ENCODE results near the gene IMP4.
"Not testable (repeated sequence)": the region's sequence is repeated elsewhere in the genome, so short reads cannot be mapped to it uniquely, and the experiment has no call there.

IMP4 gene, protein sequence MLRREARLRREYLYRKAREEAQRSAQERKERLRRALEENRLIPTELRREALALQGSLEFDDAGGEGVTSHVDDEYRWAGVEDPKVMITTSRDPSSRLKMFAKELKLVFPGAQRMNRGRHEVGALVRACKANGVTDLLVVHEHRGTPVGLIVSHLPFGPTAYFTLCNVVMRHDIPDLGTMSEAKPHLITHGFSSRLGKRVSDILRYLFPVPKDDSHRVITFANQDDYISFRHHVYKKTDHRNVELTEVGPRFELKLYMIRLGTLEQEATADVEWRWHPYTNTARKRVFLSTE

DNA sequence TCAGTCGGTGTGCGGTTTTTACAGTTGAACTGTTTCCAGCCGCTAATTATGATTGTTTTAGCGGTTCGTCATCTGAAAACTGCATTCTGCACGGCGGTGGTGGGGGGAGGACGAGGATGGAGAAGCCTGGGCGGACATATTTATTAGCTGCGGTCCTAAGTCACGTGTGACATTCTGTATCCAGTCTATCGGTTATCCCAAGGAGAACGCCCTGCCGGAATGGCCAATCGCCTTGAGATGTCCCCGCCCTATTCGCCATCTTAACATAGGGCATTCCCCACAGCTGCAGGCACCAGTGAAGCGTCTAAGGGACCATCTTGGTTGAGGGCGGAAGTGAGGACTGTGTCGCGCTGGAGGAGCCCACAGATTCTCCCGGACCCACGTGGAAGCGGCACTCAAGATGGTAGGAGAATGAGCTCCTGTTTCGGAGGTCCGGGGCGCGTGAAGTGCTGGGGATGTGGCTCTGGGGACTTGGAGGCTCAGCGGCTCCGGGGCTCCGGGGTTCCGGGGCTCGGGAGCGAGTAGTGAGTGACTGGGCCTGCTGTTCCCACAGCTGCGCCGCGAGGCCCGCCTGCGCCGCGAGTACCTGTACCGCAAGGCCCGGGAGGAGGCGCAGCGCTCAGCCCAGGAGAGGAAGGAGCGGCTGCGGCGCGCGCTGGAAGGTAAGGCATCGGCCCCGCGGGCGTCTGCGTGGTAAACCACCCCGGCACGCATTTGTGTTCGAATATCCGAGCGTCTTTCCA lies at the start of gene IMP4:
IMP4 (plus strand) TSS at position 365 of the 743 bp plus-strand sequence; CDS start at position 401, 36 bp downstream.
- peak; percentile 89 to 92 for DNase-seq (ENCODE audit: low read depth in 2 of 2)

DNA sequence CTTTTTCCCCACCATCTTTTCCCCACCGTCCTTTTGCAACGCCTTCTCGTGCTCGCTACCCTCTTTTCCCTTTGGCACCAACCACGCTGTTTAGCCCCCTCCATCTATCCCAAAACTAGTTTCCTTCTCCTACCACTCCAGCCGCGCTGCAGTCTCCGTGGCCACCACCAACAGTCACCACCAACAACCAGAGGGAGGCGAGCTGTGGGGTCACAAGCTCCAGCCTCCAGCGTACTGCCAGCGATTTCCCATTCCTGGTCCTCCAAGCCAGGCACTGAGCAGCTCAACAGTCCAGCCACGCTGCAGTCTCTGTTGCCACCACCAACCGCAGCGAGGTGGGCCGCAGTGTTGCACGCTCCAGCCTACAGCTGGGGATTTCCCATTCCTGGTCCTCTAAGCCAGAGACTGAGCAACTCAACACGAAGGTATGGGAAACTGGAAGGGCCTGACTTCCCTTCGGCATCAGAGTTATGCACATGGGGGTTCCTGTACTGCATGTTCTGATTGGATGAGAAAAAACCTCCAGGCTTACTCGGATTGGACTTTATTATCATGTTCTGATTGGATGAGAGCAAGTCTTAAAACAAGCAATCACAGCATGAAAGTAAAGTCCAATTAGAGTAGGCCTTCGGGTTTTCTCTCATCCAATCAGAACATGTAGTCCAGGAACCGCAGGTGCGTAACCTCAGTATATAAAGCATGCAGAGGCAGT lies 42.3 kb upstream of the IMP4 start:
- no peak for DNase-seq (ENCODE audit: low read depth in 2 of 2)

DNA sequence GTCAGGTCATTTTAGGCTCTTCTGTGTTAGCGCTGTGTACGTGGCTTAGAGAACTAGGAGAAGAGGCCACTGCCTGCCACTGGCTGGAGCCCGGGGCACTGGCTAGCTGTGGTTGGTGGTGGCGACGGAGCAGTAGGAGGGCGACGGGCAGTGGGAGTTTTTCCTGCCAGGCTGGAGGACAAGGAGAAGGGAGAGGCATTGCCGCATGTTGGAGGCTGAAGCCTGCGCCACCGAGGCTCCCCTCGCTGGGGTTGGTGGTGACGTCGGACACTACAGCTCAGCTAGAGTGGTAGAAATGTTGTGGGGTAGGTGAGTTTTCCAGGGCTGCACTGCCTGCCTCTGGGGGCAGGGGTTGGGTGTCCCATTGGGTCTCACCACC lies 41.7 kb upstream of the IMP4 start:
- DNase-seq (ENCODE audit: low read depth in 2 of 2), result no peak

DNA sequence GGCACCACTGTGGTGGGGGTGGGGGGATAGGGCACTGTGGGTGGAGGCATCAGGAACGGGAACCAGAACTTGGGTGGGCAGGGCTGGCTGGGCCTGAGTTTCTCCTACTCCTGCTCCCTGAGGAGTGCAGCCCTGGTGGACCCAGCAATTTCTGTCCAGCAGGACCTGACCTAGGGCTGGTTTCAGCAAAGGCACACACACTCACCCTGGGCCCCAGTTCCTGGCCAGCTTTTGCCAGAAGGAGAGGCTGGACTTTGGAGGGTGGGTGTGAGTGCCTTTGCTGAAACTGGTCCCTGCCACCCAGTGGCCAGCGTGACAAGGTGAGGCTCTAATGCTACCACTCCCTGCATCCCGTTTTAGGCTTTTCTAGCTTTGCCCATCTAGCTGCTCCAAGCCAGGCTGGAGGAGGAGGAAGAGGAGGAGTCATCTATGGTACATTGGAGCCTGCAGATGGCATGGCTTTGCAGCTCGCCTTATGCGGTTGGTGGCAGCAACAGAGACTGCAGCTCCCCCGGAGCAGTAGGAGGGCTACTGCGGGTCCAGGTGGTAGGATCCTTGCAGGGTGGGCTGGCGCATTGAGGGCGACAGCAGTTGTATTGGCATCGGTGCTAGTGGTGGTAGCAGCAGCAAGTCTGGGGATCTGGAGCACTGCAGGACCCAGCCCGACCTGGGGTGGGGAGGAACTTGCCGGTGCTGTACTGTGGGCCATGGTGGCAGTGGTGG lies 40.4 kb upstream of the IMP4 start:
- DNase-seq (ENCODE audit: low read depth in 2 of 2), result no peak

DNA sequence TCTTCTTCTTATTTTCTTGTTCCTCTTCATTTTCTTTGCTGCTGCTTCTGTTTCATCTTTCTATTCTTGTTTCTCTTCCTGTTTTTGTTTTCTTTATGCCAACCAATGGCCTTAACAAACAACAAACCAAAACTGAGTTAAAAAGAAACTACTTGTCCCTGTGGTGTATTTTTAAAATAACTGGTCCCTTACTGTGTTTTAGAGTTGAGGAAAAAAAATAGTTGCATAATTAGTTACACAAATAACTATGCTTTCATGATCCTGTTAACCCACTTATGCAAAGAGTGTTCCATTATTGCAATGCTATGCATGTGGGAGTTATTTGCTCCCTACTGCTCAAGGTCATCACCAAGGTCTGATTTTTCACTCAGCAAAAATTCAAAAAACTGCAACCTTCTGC lies 39.5 kb upstream of the IMP4 start:
- DNase-seq (ENCODE audit: low read depth in 2 of 2), result no peak

DNA sequence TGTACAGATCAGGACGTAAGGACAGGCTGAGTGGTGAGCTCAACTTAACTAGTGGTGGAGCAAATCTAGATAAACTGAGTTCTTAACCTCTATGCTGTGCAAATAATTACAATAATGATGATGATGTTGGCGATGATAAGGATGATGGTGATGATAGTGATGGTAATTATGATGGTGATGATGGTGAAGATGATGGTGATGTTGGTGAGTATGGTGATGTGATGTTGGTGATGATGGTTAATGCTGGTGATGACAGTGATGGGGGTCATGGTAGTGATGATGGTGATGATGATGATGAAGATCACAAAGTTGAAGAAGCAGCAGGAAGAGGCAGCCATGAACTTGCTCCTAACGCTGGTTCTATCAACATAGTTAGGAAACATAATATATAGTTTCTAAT lies 38.0 kb upstream of the IMP4 start:
- no peak for DNase-seq (ENCODE audit: low read depth in 2 of 2)

DNA sequence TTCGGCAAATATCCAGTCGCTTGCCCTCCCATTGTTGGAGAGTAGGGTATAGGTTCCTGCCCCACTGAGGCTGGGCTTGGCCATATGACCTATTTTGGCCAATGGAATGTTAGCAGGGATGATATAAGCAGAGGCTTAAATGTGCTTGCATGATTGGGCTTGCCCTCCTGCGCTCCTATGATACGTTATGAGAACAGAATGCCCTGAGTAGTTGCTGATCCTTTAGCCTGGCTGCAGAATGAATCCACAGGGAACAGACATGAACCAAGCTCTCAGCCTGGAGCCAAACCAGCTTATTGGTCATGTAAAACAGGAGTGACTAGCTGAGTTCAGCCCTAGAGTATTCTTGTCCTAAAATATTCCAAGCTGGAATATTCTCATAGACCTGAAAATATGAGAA lies 34.8 kb upstream of the IMP4 start:
- DNase-seq (ENCODE audit: low read depth in 2 of 2), result no peak

DNA sequence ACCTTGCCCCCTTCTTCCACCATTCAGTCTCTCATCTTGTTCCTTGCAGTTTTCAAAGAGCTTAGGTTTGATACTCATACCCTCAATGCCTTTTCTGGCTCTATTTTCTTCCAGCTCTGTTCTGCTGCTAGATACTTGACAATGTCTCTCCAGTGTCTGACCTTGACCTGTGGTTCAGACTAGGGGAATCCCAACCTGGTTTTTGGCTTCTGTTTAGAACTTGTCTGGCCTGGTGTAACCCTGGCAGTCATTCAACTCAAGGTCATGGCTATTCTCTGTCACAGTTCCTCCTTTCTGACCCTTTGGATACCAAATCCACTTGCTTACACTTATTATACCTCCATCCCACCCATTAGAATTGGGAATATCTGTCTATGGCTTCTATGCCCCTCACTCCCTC lies 31.8 kb upstream of the IMP4 start:
- no peak for DNase-seq (ENCODE audit: low read depth in 2 of 2)

DNA sequence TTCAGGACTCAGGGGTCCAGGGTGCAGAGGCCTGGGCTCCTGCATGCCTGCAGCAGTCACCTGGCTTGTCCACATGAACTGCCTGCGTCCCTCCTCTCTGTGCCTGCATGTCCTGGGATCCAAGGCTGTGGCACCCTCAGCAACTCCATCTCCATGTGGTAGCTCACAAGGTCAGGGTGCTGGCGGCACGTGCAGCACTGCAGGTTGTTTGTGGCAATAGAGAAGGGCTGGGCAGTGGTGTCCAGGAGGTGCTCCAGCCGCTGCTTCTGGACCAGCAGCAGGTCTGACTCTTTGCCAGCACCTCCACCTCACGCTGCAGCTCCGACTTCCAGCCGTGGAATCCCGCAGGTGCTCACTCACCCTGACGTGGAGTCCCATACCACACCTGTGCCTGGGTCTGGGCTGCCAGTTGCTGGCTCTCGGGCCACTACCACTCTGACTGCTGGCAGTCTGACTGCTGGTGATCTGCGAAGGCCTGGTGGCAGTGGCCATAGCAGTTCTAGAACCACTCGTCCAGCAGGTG lies 28.8 kb upstream of the IMP4 start:
- no peak for DNase-seq (ENCODE audit: low read depth in 2 of 2)

DNA sequence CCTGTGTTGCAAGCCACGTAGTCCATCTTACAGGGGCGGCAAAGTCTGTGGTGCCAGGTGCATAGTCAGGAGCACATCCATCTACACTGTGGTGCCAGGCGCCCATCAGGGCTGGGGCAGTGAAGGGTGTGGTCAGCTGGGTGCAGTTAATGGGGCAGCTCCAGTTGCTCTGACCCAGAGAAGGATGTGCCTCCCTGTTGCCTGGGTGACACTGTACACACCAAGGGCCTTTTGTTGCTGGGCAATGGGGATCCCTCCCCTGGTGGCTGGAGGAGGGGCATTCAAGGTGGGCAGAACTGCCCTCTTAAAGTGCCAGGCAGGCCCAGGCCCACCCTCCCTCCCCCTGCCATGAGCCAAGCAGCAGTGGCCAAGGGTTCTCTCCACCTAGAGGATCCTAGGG lies 28.3 kb upstream of the IMP4 start:
- no peak for DNase-seq (ENCODE audit: low read depth in 2 of 2)

DNA sequence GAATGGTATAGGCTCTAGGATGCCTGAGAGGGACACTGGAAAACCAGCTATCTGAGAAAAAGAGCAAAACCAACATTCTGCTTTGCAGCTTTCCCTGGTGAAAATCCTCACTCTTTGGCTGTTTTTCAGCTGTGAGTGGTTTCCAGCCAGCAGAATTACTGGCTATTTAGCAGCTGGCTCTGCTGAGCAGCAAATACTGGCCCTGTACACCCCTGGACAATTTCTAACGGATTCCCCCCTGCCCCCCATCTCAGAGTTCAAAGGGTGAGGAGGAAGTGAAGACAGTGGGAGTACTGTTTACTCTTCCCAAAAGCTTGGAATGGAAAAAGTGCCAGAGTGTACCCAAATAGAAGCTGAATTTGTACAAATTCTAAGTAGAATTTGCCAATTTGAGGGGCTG lies 26.1 kb upstream of the IMP4 start:
- DNase-seq (ENCODE audit: low read depth in 2 of 2), result no peak

DNA sequence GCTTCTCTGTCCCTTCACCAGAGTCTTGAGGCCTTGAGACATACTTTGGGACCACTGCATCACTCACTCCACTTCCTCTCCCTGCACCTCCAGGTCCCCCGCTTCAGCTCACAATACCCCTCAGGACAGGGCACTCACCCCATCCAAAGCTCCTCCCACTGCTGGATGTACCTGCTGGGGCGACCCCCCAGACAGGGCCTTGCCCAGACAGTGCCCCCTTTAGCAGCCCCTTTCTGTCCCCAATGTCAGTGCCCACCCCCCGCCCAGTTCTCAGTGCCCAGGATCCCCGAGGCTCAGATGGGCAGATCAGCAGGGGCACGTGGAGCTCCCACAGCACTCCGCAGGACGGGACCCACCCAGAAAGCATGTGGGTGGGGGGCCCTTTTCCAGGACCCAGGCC lies 23.8 kb upstream of the IMP4 start:
- DNase-seq (ENCODE audit: low read depth in 2 of 2), result no peak

DNA sequence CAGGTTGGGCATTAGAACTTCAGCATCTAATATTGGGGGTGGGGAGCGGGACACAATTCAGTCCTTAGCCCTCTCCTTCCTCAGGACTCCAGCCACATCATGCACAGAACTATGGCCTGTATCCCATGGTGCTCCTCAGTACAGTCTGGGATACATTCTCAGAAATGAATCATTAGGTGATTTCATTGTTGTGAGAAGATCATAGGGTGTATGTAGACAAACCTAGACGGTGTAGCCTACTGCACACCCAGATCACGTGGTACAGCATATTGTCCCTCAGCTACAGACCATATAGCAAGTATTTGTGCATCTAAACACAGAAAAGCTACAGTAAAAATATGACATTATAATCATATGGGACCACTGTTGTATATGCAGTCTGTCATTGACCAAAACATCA lies 23.2 kb upstream of the IMP4 start:
- no peak for DNase-seq (ENCODE audit: low read depth in 2 of 2)

DNA sequence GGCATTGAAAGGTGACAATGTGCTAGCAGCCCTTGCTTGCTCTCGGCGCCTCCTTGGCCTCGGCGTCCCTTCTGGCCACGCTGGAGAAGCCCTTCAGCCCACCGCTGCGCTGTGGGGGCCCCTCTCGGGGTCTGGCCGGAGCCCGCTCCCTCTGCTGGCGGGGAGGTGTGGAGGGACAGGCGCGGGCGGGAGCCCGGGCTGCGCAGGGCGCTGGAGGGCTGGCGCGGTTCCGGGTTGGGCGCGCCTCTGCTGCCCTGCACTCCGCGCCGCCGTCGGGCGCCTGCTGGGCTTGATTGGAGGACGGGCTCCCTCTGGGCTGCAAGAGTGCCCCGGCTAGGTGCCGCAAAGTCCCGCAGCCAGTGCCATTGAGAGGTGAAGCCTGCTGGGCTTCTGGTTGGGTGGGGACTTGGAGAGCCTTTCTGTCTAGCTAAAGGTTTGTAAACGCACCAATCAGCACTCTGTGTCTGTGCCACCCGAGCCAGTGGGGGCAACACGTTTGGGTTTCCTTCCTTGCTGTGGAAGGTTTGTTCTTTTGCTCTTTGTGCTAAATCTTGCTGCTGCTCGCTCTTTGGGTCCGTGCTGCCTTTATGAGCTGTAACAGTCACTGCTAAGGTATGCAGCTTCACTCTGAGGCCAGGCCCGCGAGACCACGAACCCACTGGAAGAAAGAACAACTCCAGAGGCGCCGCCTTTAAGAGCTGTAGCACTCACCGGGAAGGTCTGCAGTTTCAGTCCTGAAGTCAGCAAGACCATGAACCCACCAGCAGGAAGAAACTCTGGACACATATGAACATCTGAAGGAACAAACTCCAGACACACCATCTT lies 14.8 kb upstream of the IMP4 start:
- no peak for DNase-seq (ENCODE audit: low read depth in 2 of 2)

DNA sequence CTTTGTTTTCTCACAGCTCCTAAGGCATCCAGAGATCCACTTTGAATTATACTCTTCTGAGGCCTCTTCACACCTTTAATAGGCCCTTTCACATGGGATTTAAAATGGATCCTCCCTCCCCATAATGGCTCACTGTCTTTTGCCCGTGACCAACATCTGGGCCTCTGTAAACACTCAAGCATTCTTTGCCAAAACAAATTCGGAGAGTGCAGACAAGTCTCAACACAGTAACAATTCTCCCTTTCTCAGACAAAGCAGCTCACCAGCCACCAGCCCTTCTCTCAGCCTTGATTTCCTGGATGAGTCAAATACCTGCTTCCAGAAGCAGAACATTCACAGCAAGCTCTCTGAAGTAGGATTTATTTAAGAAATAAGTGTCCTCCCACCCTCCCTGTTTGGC lies 14.0 kb upstream of the IMP4 start:
- no peak for DNase-seq (ENCODE audit: low read depth in 2 of 2)

DNA sequence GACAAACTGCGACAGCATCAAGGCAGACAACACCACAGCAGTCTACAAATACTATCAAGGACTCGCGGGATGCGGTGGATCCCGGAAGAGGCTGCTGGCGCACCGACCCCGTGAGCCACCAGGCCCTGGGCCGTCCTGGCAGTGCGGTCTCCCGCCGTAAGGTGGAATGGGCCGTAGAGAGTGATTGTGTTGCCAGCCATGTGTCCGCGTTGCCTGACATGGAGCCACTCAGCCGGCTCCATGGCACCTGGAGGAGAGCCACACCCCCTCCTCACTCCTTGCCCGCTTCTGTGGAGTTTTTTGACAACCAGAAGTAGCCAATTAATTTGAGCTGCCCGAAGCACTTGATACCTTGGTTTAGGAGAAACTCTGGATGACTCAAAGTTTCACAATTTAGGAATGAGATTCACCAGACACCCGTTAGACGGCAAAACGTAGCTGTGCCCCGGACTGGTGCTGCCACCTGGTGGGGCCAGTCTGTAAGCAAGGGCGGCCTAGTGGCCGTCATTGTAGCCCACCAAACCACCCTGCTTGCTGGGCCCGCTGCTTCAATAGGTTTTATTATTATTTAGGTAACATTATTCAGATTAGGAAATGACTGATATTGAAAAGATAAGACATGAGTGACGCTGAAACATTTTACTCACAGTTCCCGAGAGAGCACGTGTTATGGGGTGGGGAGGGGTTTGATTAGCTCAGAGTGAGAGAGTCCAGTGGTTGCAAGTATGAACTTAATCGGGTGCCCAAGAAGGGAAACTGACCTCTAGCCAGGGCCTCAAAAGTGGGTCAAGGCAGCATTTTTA lies 10.2 kb upstream of the IMP4 start:
- peak in 1 of 2 experiments; percentile 64 for DNase-seq (ENCODE audit: low read depth in 2 of 2)

DNA sequence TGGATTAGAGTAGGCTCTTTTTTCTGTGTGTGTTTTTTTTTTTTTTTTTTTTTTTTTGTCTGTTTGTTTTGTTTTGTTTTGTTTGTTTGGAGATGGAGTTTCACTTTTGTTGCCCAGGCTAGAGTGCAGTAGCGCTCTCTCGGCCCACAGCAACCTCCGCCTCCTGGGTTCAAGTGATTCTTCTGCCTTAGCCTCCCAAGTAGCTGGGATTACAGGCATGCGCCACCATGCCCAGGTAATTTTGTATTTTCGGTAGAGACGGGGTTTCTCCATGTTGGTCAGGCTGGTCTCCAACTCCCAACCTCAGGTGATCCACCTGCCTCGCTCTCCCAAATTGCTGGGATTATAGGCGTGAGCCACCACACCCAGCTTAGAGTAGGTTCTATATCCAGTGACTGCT lies 9.4 kb upstream of the IMP4 start:
- not testable (repeated sequence) for DNase-seq (ENCODE audit: low read depth in 2 of 2)

DNA sequence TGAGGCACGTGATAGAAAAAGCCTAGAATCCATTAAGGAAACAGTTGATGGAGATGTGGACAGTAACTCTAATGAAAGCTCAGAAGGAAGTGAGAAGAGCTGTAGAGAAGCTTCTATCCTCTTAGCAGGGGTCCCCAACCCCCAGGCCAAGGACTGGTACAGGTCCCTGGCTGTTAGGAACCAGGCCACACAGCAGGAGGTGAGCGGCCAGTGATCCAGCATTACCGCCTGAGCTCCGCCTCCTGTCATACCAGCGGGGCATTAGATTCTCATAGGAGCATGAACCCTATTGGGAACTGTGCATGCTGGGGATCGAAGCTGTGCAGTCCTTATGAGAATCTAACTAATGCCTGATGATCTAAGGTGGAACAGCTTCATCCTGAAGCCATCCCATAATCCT lies 8.7 kb upstream of the IMP4 start:
- DNase-seq (ENCODE audit: low read depth in 2 of 2), result no peak

DNA sequence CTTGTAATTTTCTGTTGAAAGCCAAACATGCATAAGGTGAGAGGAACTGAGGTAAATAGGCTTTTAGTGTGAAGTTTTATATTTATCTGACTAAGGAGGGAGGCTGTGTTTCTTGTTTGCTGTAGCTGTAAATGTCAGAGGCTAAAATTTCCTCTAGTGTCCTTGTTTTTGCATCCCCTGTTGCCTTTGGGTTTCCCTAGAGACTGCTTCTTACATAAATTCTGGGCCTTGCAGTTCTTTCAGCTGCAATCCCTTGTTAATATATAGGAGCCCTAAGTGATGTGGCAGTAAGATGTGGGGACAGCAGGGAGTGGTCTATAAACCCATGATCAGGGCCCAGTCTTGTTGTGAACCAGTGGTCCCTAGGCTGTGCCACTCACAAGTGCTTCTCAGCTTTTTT lies 7.5 kb upstream of the IMP4 start:
- no peak for DNase-seq (ENCODE audit: low read depth in 2 of 2)

DNA sequence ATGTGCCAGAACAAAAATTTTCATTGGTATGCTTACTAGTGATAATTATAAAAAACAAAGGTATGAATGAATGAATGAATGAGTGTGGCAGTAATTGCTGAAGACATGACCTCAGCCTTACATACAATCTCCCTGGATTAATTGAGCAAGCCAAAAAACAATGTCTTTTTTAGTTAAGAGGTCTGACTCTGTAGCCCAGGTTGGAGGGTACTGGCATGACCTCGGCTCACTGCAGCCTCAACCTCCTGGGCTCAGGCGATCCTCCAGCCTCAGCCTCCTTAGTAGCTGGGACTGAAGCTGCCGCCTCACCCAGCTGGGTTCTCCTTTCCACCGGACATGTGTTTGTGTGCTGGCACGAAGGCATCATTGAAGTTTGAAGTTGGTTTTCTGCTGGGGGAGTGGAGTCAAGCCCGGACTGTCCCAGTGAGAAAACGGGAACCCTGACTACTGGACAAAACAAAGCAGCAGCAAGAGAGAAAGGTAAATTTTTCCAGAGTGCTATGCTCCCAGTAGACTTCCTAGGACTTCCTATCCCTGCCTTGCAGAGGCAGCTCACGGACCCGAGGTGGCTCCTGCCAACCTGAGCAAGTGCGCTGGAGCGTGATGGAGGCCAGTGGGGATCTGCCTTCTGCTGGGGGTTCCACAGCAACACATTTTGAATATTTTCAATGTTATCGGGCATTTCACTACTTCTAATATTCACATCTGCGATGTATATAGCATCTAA lies 6.4 kb upstream of the IMP4 start:
- DNase-seq (ENCODE audit: low read depth in 2 of 2), result no peak
